Endothelial cell of umbilical vein (primary cell): ENCODE measurements around the gene DSC1.

Experiments
- CTCF ChIP-seq, 2 donors: IDR thresholded peaks; 1 replicate in 1 of 2; 2 replicates in 1 of 2; pipeline ENCODE4 v1.5.1; 2011; ENCODE audit warnings: low read length in 2 of 2, mild to moderate bottlenecking in 2 of 2, moderate library complexity in 2 of 2, control low read depth in 1 of 2, inconsistent platforms in 1 of 2, low read depth in 1 of 2; ENCODE audit not compliant: insufficient read depth in 1 of 2; ENCODE audit errors: extremely low read depth in 1 of 2
- EZH2 ChIP-seq: IDR thresholded peaks from 2 replicates; pipeline ENCODE4 v1.6.1; 2012; ENCODE audit warnings: borderline replicate concordance, low read depth, mild to moderate bottlenecking, moderate library complexity, low read length, inconsistent platforms; ENCODE audit not compliant: severe bottlenecking
- JUN ChIP-seq: IDR thresholded peaks from 2 replicates; pipeline ENCODE4 v1.6.1; 2011; ENCODE audit warnings: borderline replicate concordance, low read depth; ENCODE audit not compliant: insufficient read length, insufficient read depth
- MYC ChIP-seq: IDR thresholded peaks from one replicate; pipeline ENCODE4 v1.6.1; 2011; ENCODE audit warnings: mild to moderate bottlenecking, low read depth, low read length
- POLR2A ChIP-seq: IDR thresholded peaks from 2 replicates; pipeline ENCODE4 v1.6.1; 2012; ENCODE audit warnings: low read depth, mild to moderate bottlenecking, control low read depth, low read length
- POLR2AphosphoS5 ChIP-seq: IDR thresholded peaks from 2 replicates; pipeline ENCODE4 v1.6.1; 2012; ENCODE audit warnings: low read depth, mild to moderate bottlenecking, control low read depth, low read length, moderate library complexity; ENCODE audit not compliant: insufficient read depth

DNA sequence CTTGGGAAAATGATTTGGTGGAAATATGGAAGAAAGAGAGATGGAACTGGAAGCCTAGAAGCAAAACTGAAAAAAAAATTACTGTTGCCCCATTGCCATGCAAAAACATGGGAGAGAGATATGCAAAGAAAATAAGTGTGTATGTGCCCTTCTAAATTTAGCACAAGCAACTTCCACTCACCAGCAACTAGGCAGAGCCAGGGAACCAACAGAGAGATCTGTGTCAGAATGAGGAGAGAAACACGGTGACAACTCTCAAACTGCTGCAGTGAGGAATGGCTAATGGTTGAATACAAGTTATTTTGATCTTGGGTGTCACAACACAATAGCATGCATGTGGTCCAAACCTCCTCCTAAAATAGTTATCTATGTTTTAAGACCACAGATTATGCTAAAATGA, 71.3 kb downstream of the DSC1 start:
- TF ChIP-seq CTCF (IDR thresholded peaks at IDR 0.05; ENCODE audit: extremely low read depth in 1 of 2, insufficient read depth in 1 of 2, low read depth in 1 of 2, low read length in 2 of 2): no peak
- no peak for TF ChIP-seq POLR2AphosphoS5
- TF ChIP-seq JUN: no peak
- no peak for TF ChIP-seq MYC
- TF ChIP-seq POLR2A: no peak
- no peak for TF ChIP-seq EZH2
